Embryonic facial prominence (tissue), 1 donor: Measurements from ENCODE around the gene TAGLN2.
"Not testable (repeated sequence)": the region's sequence is repeated elsewhere in the genome, so short reads cannot be mapped to it uniquely, and the experiment has no call there.

Source experiments
- DNase-seq: peaks from one replicate; pipeline ENCODE4 v3.0.0-alpha.2; 2016; ENCODE audit errors: extremely low spot score

TAGLN2 gene

DNA sequence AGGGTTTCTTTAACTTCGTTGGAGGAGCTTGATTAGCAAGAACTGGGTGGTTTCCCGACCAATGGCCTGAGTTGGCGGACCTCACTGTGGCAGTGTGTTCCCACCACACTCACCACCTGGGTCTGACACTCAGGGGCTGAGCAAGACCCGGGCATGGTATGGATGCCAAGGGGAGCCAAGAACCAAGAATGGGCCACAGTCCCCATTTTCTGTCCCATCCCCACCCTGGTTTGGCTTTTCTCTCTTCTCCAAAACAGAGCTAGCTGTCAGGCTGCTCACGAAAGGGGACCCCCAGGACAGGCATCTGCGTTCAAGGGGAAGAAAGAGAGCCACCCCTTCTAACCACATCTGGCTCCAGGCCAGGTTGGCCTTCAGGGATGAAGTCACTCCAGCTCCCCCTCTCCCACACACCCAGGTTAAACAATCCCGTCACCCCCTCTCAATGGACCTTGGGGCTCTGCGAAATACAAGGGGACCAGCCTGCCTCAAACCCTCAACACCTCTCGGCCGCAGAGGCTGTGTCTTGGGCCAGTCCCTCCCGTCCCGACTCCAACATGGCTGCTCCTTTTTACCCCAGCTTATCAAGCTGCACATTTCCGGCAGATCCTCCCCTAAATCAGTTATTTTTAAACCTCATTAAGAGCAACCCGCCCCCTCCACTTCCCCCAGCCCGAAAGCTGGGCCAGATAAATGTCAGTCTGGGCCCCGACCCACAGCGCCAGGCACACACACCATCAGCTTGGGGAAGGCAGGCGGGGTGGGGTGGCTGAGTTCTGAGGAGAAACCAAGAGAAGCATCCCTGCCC, 3.4 kb downstream of the TAGLN2 start:
- no peak for DNase-seq

GRCh38 chr1:159921251-159921650, 4.1 kb downstream of the TAGLN2 start:
- DNase-seq: no peak

- no peak for DNase-seq
Observed at GRCh38 chr1:159920651-159921050, 4.7 kb downstream of the TAGLN2 start.

- no peak for DNase-seq
Observed at GRCh38 chr1:159920202-159920601, 5.1 kb downstream of the TAGLN2 start.

- DNase-seq: no peak
Observed at GRCh38 chr1:159919236-159919865, 6.0 kb downstream of the TAGLN2 start.

DNA sequence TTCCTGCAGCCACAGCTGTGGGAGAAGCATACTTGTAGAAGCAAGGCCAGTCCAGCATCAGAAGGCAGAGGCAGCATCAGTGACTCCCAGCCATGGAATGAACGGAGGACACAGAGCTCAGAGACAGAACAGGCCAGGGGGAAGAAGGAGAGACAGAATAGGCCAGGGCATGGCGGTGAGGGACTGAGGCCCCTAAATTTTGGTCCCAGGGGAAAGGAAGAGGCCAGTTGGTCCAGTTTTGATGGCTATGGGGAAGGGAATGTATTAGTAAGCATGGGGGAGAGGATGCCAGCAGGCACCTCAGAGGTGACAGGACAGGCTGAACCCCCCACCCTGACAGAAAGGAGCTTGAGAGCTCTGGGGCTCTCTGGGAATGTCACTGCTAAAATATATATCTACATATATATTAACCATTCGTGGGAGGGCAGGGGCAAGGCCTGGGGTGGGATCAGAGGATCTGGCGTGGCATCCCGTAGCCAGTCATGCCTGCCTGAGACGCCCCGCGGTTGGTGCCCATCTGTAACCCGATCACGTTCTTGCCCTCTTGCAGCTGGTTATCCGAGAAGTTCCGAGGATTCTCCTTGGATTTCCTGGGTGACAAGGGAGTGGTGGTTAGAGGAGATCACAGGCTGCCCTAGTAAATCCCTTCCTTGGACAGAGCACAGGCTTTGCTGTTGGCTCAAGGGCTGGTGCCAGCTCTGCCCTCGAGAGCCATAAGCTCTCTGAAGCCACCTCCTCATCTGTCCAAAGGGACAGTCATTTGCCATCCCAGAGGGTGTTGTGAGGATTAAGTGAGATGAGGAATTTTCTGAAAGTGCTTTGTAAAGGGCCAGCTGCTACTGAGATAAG, 6.7 kb downstream of the TAGLN2 start:
- no peak for DNase-seq

GRCh38 chr1:159917533-159918351, 7.6 kb downstream of the TAGLN2 start:
- no peak for DNase-seq

DNA sequence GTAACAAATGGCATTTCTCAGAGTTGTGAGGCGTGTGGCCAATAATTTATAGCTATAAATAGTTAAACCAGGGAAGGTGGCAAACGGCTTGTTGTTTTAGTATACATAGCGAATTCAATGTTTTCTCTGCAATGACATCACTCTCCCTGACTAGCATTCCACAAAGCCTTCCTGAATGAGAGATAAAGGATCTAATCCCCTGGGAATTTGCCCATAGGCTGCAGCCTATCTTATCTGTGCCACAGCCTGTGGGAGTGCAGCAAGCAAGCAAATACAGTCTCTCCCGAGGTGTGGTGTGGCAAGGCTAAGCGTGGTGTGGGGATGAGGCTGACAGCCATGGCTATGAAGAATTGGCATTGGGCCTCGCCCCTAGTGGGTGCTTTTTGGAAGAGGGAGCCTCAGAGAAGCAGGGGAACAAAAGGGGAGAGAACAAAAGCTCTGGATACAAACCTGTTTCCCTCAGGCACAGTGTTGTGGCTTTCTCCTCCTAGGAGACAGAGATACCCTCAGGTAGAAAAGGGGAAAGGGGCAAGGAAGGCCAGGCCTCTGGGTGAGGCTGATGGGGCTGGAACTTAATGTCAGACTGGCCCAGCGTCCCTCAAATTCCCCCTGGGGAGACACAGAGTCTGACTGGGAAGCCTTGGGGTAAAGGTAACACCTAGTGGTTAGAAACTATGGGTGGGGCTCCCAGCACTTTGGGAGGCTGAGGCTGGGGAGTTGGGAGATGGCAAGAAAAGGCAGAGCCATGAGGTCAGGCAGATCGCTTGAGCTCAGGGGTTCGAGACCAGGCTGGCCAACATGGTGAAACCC, 8.9 kb downstream of the TAGLN2 start:
- no peak for DNase-seq

DNA sequence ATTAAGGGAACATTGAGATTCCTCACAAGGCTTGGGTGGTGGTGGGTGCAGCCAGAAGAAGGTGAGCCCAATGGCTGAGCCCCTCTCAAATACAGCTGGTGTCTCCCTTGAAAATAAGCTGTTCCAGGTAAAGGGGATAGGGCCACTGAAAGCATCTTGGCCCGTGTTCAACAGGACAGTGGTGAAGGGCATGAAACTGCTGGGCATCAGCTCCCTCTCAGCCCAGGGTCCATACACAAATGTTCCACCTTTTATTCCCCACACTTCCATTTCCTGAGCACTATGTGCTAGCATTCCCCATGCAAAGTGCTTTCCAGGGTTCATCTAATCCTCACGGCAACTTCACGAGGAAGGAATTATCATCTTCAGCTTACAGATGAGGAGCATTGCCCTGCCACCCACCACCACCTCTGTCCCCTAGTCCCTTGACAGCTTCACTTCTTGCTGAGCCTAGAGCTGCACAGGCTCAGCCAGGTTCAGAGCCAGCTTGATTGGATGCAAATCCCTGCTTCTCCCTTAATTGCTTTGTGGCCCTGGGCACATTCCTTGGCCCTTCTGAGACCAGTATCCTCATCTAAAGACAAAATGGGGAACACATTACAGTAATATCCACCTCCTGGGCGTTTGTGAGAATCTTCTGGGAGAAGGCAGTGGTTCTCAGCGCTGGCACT, 9.6 kb downstream of the TAGLN2 start:
- DNase-seq: no peak

DNA sequence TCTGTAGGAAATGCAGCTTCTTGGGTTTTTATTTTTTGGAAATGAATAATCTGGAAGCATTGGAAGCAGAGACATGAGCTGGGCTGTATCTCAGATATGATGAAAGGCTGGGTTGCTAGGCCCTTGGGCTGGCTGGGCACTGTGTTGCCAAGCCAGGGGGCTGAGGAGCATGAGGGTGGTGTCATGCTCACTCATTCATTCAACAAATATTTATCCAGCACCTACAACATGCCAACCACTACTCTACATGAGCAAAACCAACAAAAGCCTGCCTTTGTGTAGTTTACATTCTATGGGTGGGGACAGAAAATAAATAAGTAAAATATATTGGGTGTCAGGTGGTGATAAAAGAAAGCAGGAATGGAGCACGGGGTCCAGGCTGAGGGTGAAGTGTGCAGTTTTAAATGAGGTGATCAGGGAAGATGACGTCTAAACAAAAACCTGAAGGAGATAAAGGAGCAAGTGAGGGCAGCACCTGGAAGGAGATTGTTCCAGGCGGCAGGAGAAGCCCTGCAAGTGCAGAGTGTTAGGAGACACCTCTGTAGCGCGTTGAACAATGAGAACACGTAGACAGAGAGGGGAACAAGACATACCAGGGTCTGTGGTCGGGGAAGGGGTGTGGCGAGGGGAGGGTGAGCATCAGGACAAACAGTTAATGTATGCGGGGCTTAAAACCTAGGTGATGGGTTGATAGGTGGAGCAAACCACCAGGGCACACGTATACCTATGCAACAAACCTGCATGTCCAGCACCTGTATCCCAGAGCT, 10.9 kb downstream of the TAGLN2 start:
- no peak for DNase-seq

DNA sequence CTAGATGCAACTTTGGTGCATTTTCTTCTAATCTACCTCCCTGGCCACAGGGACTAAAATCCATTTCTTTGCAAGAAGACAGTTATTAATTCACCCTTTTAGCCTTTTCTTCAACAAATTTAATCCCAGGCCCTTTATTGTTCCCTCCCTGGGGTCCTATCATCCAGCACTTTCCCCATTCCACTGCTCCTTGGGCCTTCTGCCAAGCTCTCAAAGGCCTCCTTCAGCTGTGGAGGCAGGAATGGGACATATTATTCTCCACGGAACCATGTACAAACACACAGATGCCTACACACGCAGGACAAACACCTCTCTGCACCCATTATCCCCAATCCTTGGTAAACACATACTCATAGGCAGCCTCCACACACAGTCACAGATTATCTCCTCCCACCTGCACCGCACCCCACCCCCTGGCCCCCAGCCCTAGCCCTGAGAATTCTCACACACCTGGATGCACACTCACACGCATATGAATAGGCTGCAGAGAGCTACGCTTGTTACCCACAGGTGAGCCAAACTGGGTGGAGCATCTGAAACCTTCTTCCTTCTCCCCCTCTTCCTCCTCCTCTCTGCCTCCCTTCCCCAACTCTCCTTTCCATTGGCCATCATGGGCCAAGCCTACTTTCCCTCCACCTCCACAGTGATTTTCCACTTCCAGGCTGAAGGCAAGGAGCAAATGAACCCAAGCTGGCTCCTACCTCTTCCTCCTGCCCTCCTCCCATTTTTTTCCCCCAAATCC, 11.7 kb downstream of the TAGLN2 start:
- DNase-seq: no peak

DNA sequence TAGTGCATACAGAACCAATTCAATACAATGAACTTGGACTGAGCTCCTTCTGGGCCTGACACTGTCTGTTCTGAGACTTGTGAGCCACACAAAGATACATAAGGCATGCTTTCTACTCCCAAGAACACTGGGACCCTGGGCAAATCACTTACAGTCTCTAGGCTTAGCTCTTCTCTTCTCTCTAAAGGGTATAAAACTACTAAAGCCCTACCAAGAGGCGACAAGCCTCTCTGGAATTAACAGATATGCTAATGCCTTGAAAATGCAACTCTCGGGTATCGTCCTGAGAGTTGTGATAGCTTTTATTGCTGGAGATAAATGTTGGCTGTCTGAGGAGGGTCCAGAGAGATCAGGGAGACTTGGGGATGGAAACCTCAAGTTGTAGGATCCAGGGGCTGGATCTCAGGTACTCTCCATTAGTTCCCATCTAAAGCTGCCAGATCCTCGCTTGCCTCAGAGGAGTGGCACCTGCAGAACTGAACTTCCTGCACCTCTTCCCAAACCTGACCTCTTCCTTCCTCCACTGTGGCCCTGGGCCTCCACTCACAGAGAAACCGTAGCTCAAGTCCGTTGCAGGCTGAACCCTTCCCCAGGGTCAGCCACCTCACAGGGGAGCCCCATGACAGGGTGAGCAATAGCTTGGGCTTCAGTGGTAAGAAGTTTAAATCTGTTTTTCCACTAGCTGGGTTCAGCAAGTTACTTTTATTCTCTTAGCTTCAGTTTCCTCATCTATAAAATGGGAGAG, 13.8 kb downstream of the TAGLN2 start:
- no peak for DNase-seq

DNA sequence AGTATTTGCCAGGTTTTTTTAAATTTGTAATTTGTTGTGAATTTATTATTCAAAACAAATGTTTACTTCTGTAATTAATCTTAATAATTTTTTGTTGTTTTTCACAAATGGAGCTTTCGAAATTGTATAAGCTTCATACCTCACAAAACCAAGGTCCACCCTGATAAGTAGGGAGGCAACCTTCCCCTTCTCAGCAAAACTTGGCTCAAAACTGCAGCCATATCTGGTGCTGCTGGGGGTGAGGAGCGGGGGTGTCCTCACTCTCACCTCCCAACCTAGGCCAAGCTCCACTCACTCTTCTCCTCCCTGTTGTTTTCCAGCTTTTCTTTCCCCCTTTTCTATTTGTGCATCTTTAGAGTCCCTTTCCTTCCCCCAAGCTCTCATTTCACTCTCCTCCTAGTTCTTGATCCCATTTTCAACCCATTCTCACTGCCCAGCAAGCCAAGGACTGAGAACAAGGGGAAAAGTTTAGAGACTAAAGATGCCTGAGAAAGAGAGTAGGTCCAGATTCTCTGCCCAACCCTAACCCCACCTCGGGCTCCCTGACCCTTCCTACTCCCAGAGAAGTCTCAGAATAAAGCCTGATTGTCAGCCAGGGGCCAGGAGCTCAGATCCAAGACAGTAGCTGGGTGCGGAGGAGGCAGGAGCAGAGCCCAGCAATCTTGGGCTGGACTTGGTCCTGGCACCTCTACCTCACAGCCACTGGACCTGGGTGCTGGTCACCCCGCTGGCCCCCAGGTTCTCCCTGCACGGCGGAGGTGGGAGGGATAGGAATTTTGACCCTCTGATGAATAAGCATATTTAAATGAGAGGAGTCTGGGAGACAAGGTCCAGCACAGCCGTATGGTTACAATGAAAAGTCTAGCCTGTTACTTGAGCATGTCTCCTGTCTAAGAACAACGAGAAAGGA, 17.0 kb downstream of the TAGLN2 start:
- DNase-seq: no peak

- no peak for DNase-seq
Observed at GRCh38 chr1:159906960-159907359, 18.3 kb downstream of the TAGLN2 start.

DNA sequence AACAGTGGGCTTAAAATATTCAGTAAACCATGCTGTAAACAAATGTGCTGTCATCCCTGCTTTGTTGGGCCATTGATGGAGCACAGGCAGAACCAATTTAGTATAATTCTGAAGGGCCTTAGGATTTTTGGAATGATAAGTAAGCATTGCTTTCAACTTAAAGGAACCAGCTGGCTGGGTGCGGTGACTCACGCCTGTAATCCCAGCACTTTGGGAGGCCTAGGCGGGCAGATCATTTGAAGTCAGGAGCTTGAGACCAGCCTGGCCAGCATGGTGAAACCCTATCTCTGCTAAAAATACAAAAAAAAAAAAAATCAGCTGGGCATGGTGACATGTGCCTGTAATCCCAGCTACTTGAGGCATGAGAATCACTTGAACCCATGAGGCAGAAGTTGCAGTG, 21.3 kb downstream of the TAGLN2 start:
- not testable (repeated sequence) for DNase-seq

GRCh38 chr1:159902541-159902940, 22.8 kb downstream of the TAGLN2 start:
- no peak for DNase-seq

- no peak for DNase-seq
Observed at GRCh38 chr1:159900755-159901360, 24.4 kb downstream of the TAGLN2 start.
